ENCODE measurements around the gene SOCS7.

Gene SOCS7, protein sequence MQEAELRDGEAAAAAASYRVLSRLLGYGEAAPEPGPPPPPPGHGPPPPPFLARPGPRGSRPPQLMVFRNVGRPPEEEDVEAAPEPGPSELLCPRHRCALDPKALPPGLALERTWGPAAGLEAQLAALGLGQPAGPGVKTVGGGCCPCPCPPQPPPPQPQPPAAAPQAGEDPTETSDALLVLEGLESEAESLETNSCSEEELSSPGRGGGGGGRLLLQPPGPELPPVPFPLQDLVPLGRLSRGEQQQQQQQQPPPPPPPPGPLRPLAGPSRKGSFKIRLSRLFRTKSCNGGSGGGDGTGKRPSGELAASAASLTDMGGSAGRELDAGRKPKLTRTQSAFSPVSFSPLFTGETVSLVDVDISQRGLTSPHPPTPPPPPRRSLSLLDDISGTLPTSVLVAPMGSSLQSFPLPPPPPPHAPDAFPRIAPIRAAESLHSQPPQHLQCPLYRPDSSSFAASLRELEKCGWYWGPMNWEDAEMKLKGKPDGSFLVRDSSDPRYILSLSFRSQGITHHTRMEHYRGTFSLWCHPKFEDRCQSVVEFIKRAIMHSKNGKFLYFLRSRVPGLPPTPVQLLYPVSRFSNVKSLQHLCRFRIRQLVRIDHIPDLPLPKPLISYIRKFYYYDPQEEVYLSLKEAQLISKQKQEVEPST

DNA sequence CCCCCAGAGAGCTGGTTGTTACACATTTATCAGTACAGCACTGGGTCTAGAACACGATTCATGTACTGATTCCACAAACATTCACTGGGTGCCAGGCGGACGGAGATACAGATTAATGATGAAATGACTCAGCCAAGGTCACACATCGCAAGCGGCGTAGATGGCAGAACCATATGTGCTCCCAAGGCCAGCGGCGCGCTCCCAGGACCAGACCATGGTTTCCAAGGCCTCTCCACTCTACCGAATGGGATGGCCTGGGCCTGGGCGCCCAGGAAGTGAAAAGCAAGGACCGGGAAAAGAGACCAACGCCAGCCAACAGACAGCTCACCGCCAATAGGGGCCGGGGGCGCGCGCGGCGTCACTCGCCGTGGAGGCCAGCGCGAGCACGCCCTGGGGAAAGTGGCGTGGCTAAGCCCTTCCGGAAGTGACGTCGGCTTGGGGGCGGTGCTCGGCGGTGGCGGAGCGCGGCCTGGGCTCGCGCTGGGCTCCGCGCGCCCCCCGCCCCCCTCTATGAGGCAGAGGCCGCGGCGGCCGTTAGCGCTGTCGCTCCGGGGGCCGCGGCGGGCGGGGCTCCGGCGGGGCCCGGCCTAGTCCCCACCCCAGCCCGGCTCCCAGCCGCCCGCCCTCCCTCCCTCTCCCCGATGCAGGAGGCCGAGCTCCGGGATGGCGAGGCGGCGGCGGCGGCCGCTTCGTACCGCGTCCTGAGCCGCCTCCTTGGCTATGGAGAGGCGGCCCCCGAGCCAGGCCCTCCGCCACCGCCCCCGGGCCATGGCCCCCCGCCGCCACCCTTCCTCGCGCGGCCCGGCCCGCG, at the start of gene SOCS7:
SOCS7 (plus strand) TSS at position 433 of the 811 bp plus-strand sequence; CDS start at position 642, 209 bp downstream.
- DNase-seq (ENCODE audit: low spot score) = peak; percentile 90

DNA sequence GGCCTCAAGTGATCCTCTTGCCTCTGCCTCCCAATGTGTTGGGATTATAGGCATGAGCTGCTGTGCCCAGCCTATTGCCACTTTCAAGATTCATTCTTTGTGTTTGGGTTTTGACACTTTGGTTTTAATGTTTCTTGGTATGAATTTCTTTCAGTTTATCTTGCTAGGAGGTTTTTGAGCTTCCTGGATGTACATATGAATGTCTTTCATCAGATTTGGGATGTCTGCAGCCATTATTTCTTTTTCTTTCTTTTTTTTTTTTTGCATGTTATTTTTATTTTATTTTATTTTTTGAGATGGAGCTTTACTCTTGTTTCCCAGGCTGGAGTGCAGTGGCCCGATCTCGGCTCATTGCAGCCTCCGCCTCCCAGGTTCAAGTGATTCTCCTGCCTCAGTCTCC, 36.1 kb upstream of the SOCS7 start:
- no peak for DNase-seq (ENCODE audit: low spot score)

DNA sequence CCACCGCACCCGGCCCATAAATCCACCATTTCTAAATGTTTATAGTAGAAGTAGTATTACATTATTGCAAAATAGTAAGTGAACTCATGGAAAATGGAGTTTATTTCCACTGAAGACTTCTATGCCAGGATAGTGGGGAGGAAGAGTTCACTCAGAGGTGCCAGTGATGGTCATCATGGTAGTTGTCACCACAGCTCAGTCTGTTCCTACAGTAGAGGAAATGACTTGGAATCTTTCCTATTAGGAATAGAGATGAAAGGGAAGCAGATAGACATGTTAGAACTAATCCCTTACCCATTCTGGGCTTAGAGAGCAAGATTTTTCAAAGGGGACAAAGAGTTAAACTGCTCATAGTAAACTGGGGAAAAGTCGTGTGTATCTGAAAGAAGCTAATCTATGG, 34.6 kb upstream of the SOCS7 start:
- no peak for DNase-seq (ENCODE audit: low spot score)

DNA sequence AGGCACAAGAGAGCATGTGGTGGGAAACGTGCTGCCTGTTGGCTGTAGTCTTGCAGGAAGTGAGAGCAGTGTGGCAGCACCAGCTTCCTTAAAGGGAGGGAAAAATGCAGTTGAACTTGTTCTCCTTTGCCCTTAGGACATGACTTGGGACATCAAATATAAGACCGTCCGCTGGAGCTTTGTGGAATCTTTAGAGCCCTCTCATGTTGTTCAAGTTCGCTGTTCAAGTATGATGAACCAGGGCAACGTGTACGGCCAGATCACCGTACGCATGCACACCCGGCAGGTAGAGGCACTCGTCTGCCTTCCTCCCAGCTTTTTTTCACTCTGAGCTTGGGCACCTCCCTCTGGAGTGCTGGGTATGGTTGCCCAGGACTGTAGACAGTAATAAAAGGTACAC, 31.2 kb upstream of the SOCS7 start:
- DNase-seq (ENCODE audit: low spot score) = no peak

DNA sequence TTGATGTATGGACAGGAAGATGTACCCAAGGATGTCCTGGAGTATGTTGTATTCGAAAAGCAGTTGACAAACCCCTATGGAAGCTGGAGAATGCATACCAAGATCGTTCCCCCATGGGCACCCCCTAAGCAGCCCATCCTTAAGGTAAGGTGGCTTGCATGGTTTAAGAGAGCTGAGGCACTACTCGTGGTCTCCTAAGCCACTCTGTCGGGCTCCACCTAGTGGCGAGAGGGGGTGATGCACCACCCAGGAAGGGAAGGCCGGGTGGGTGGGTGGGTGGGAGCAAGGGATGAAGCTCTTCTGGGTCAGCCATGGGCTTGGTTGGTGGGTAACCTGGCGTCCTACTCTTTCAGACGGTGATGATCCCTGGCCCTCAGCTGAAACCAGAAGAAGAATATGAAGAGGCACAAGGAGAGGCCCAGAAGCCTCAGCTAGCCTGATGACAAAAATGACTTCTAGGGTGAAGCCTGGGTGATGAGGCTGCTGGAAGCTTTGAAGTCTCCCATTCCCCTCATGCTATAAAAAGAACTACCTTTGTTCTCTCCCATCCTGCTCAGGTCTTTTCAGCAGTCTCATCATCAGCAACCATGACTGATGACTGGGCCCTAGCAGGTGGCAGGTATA, 29.4 kb upstream of the SOCS7 start:
- peak; percentile 57 for DNase-seq (ENCODE audit: low spot score)

DNA sequence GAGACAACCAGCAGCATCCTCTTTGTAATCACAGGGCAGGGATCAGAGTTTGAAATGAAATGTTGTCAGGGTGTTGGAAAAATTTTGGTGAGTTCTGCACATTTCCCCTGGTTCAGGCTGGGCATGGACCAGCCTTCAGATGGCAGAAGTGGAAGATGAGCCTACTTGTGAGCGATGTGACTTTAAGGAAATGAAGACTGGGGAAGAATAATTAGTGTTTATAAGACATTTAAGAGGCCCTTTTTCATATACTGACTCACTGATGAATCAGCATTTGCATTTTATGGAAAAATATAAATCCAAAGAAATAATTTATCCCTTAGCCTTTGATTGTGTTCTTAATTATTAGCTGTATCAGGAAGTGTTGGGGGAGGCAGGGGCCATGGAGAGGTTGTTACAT, 28.7 kb upstream of the SOCS7 start:
- no peak for DNase-seq (ENCODE audit: low spot score)

DNA sequence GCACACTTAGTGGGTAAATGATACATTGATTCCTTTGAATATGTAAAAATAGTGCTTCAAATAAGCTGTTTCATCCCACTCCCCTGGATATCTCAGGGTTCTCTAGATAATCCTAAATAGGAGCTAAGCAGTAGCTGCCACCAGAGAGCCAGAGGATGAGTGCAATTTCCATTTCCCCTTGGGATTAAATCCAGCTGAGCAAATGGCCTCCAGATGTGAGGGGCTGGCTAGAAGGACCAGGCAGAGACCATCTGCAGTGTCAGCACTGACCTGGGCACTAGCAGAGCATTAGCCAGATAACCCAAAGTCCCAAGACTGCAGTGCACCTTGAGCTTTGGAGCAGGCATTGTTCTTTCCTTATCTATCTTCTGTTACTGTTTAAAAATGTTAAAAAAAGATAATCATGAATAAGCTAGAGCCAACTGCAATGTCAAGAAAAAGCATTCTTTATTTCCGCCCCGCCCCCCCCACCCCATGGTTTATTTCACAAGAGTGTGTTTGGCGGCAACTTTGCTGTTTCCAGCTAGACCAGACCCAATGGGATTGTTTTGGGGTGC, 27.4 kb upstream of the SOCS7 start:
- no peak for DNase-seq (ENCODE audit: low spot score)

DNA sequence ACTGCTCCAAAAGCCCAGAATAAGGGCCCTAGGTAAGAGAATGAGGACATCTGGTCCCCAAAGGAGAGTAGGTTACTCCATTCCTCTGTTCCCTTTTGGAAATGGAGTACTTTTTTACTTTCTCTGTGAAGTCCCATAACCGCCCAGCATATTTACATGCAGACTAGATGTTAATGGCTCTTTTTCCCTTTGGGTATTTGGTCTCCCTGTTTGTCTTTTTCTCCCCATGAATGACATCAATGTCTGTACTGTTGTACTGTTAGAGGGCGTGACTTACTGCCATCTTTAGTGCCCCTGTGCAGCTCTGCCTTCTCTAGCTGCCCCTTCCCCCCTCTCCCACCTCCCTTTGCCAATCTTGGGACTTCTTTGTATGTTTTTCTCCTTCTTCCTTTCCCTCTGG, 26.9 kb upstream of the SOCS7 start:
- DNase-seq (ENCODE audit: low spot score) = no peak

DNA sequence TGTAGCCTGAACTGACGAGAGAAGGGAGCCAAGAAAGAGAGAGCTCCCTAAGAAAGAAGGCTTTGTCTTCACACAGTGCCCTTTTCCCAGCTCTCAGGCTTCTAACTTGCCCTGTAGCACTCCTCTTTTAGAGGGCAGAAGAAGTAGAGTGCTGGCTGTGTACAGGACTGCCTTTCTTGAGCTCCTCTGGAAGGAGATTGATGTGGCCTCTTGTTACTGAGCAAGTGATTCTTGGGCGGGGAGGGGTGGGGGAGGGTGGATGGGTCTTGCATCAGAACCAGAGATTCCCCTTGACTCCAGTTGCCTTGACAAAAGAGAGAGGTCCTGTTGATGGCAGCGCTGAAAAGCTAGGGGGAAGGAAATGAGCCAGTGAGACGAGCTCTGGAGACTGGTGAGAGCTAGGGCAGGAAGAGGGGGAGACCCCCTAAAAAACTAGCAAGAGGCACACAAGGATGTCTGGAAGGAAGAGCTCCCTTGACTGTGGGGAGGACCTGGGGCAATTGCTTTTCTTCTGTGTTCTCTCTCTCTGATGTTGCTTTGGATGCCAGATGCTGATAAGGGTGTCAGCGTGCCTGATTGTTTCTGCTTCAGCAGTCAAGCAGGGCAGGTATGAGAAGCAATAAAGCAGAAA, 26.3 kb upstream of the SOCS7 start:
- DNase-seq (ENCODE audit: low spot score) = no peak

DNA sequence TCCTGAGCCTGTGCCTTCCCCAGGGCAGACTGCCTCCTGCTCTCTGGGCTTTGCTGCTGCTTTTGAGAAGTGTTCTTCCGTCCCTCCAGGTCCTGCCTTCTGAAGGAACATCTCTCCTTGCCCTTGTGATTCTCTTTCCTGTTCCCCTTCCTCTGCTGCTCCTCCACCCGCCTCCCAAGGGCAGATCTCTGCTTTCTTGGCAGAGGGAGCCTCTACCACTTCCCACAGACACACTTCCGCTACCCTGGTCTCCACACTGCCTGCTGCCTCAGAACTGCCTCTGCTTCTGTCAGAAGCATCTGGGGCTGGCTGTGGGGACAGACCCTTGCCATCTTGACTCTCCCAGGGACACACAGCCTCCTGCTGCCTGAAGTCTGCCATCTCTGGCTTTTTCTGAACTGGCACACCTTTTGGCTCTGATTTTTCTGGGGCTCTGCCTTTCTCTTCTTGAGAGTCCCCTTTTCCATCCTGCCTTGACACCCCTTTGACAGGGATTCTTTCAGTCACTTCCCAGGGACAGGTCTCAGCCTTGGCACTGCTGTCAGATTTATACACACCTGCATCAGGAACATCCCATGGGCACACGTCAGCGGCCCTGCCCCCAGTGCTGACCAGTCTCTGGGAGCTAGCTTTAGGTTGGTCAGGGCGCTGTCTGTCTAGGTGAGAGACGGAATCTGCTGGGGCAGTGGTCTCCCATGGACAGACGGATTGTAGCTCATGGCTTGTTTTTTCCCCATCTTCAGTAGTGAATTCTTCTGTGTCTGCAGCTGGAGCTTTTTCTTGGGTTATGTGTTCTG, 24.4 kb upstream of the SOCS7 start:
- DNase-seq (ENCODE audit: low spot score) = no peak

DNA sequence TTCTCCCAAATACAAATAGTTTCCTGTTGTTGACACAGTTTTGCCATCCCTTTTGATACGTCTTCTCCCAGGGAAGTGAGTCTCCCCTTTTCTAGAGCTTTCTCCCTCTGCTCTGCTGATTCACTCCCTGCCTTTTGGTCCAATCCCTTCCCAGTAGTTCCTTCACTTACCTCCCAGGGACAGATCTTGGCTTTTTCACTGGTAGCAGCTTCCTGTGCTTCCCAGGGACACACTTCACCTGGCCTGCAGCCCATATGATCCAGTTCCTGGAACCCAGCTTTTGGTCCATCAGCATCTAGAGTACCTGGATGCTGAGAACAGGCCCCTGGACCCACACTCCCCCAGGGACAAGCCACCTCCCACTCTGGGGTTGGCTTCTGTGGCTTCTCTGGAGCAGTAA, 23.7 kb upstream of the SOCS7 start:
- no peak for DNase-seq (ENCODE audit: low spot score)

DNA sequence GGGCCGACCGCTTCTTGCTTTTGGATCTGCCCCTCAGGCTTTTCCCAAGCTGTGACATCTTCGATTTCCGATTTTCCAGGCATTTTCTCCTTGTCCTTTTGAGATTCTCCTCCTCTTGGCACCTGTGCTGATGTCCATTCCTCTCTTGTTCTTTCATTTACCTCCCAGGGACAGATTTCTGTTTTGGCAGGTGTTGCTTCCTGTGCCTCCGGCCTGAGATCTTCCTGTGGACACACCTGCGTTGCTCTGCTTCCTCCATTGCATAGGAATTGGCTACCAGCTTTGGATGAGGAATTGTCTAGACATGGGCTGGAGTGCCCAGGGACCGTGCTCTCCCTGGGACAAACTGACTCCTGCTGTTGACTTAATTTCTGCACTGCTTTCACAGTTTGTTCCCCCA, 23.0 kb upstream of the SOCS7 start:
- no peak for DNase-seq (ENCODE audit: low spot score)

DNA sequence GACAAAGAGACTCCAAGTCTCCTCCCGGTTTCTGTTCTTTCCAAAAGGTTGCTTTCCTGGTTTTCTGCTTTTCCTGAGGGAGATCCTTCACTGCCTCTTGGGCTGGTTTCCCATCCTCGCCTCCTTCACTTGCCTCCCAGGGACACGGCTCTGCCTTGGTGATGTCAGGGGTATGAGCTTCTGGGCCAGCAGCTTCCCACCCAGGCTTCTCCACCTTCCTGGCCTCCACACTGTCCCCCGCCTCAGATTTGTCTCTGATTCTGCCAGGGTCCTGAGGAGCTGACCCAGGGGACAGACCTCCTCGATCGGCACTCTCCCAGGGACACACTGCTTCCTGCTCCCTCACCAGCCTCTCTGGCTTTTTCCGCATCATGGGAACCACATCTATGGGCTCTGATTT, 22.4 kb upstream of the SOCS7 start:
- DNase-seq (ENCODE audit: low spot score) = no peak

DNA sequence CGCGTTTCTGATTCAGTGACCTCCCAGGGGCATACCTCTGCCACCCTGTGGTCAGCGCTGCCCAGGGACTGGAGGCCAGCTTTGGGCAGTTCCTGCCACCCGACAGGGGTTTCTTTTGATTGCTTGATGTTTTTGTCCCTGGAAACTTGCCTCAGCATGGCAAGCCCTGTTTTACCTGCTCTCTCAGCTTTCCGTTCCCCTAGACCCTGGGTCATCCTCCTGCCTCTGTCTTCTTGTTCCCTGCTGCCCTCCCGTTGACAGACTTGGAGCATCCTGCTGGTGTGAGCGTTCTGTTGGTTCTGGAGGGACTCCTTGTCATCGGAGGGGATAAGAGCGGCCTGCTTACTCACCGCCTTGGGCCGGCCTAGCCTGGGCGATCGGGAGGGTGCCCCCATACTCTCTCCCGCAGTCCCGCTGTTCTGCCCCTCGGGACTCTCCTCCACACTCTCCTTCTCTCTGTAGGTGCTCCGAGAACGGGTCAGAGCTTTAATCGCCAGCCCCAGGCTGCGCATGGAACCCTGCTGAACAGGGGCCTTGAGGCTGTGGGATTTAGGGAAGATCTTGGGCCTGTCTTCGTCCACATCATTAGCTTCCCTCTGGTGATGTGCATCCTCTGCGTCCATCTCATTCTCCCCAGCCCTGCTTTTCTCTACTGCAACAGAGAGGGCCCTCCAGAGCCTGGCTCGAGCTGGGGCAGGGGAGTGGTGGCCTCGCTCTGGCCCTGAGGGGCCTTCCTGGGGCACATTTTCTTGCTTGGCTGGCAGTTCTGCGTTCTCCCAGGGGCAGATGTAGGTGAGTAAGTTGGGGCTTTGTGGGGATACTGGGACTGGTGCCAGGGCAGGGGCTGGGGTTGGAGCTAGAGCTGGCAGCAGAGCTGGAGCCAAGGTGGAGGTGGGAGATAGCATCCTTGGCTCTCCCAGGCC, 21.6 kb upstream of the SOCS7 start:
- DNase-seq (ENCODE audit: low spot score) = no peak

DNA sequence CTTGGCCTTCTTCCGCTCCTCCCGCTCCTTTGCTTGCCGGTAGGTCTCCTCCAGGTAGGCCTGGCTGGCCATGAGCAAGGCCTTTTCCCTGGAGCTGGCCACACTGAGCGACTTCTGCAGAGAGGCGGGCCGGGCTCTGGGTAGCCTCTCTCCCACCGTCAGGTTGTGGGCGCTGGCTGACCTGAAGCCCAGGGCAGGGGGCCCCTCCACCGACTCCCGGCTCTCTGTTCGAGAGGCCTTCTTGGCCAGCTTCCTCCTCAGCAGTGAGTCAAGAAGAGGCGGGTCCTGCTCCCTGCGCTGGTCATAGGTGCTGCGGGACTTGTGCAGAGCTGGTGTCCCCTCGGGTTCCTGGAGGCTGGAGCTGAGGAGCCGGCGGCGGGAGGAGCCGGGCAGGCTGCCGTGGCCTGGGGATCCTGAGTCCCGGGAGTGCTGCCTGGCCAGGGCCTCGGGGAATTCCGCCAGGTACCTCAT, 20.7 kb upstream of the SOCS7 start:
- no peak for DNase-seq (ENCODE audit: low spot score)

DNA sequence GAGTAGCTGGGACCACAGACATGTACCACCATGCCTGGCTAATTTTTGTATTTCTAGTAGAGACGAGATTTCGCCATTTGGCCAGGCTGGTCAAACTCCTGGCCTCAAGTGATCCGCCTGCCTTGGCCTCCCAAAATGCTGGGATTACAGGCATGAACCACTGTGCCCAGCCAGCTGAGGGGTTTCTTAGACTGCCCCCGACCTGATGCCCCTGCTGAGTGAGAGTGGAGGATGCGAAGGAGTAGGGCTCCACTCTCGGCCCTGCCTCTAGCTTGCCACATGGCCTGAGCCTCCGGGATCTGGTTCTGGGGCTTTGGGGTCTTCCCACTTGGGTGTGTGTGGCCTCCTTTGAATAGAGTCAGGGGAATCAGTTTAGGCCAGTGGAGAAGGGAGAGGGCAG, 18.9 kb upstream of the SOCS7 start:
- DNase-seq (ENCODE audit: low spot score) = no peak

DNA sequence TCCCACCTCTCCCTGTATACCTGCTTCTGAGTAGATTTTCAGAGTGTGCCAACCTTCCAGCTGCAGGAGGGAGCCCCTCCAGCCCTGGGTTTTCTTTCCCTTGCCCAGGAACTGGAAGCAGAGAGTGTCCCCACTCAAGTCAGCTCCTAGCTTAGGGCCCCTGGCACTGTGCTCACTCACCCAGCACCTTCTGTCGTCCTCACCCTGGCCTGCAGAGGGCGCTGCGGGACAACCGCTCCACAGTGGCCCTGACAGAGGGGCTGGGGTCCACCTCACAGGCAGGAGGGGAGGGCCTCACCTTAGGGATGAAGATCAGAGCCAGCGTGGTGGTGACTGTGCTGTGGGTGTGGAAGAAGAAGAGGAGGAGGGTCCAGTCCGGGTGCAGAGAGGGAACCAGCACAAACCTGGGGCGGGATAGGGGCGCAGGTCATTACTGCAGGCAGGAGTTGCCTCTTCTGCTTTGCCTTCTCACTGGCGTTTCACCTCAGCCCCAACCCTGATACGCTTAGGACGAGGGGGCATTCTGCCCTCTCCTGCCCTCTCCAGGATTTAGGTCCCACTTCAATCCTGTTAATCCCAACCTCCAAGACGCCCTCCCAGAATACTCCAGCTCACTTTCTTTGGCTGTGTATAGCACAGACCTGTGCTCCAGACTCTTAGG, 17.9 kb upstream of the SOCS7 start:
- DNase-seq (ENCODE audit: low spot score) = peak; percentile 16

DNA sequence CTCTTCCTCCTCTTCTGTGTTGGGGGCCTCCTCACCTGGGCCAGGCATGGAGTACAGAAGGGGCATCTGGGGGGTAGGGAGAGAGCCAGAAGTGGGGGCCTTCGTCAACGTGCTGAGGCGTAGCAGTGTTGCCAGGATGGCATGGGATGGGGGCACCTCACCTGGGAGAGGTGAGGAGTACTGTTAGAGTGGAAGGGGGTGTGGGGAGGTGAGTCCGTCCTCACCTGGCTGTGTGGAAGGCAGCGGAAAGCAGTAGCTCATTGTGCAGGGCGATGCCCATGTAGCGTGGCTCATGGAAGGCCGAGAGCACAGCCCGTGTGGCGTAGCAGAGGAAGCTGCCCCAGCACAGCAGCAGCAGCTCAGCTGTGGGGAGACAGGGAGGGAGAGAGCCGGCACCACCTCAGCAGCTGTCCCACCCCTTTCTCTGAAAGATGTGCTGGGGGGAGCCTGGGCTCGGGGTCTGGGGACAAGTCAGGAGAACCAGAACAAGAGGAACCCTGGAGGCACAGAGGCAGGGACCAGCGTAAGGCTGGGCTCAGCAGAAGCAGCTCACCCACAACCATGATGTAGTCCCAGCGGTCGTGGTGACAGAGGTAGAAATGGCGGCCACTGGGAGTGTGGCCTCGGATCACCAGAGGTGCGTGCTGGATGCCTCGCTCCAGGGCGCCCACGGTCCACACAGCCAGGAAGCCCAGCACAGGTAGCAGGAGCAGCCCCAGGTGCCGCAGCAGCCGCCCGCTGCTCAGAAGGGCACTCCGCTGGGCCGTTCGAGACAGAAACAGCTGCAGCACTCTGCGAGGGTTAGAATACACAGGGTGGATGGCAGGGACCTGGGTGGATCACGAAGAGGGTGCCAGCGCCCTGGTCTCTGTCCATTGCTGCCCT, 16.9 kb upstream of the SOCS7 start:
- DNase-seq (ENCODE audit: low spot score) = no peak
